ENCODE results near the gene COL23A1.

COL23A1 gene

DNA sequence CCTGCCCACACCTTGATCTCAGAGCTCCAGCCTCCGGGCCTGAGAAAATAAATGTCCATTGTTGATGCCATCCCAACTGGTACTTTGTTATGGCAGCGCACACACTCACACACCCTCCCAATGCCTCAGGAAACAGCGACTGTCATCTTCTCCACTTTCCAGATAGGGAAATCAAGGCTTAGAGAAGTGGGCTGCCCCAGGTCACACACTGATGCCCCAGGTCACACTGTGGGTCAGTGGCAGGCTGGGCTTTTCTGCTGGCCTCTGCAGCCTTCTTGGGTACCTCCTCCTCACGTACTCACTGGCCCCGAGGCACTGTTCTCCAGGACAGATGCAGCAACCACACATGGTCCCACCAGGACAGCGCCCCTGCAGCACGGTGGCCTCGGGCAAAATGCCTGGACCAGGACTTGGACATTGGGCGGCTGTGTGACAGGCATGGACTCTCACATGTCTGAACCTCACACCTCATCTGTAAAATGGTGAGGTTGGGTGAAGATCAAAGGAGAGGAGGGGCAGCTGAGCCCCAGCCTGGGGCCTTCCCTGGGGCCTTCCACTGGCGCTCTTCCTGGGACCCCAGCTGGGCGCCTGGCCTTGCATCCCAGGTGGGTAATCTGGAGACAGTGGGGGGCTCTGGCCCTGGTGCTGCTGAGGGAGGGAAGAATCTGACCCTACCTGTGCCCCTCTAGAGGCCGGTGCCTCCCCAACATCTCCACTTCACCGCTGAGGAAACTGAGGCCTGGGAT, 156.0 kb downstream of the COL23A1 start:
- Histone ChIP-seq H3K27me3 (no peaks in the 10 kb centered on the region), H3K27ac (no peak overlapping the region), H3K9me3 (no peaks in the 10 kb centered on the region), H3K36me3 (no peaks in the 10 kb centered on the region), H3K4me3 (ENCODE audit: low read depth in 1 of 2, low read length in 1 of 2) (no peak overlapping the region), H3K4me1 (ENCODE audit: control insufficient read depth in 1 of 2, insufficient read depth in 1 of 2, low read depth in 1 of 2, low read length in 1 of 2) (peaks cover 3 to 6% of the 10 kb centered on the region in 2 experiments)
- TF ChIP-seq, protein P1, sequence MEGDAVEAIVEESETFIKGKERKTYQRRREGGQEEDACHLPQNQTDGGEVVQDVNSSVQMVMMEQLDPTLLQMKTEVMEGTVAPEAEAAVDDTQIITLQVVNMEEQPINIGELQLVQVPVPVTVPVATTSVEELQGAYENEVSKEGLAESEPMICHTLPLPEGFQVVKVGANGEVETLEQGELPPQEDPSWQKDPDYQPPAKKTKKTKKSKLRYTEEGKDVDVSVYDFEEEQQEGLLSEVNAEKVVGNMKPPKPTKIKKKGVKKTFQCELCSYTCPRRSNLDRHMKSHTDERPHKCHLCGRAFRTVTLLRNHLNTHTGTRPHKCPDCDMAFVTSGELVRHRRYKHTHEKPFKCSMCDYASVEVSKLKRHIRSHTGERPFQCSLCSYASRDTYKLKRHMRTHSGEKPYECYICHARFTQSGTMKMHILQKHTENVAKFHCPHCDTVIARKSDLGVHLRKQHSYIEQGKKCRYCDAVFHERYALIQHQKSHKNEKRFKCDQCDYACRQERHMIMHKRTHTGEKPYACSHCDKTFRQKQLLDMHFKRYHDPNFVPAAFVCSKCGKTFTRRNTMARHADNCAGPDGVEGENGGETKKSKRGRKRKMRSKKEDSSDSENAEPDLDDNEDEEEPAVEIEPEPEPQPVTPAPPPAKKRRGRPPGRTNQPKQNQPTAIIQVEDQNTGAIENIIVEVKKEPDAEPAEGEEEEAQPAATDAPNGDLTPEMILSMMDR (IDR thresholded peaks at IDR 0.05), result no peak

DNA sequence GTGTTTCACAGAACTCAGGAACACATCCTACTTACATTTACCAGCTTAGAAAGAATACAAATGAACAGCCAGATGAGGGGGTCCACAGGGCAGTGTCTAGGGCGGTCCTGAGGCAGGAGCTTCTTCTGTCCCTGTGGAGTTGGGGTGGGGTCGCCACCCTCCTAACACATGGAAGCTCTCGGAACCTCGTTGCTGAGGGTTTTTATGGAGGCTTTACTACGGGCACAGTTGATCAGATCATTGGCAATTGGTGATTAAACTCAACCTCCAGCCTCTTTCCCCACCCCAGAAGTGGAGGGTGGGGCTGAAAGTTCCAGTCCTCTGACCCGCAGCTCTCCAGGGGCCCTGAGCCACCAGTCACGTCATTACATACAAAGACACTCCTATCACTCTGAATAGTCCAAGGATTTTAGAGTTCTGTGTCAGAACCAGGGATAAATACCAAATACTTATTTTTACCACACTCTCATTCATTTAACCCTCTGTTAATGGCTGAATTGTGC, 156.9 kb downstream of the COL23A1 start:
- Histone ChIP-seq H3K27ac (no peak overlapping the region), H3K4me1 (ENCODE audit: control insufficient read depth in 1 of 2, insufficient read depth in 1 of 2, low read depth in 1 of 2, low read length in 1 of 2) (peaks cover 3 to 8% of the 10 kb centered on the region in 2 experiments), H3K4me3 (ENCODE audit: low read depth in 1 of 2, low read length in 1 of 2) (no peak overlapping the region), H3K9me3 (no peaks in the 10 kb centered on the region), H3K27me3 (no peaks in the 10 kb centered on the region), H3K36me3 (no peaks in the 10 kb centered on the region)
- TF ChIP-seq, protein P1 (IDR thresholded peaks at IDR 0.05), result no peak

DNA sequence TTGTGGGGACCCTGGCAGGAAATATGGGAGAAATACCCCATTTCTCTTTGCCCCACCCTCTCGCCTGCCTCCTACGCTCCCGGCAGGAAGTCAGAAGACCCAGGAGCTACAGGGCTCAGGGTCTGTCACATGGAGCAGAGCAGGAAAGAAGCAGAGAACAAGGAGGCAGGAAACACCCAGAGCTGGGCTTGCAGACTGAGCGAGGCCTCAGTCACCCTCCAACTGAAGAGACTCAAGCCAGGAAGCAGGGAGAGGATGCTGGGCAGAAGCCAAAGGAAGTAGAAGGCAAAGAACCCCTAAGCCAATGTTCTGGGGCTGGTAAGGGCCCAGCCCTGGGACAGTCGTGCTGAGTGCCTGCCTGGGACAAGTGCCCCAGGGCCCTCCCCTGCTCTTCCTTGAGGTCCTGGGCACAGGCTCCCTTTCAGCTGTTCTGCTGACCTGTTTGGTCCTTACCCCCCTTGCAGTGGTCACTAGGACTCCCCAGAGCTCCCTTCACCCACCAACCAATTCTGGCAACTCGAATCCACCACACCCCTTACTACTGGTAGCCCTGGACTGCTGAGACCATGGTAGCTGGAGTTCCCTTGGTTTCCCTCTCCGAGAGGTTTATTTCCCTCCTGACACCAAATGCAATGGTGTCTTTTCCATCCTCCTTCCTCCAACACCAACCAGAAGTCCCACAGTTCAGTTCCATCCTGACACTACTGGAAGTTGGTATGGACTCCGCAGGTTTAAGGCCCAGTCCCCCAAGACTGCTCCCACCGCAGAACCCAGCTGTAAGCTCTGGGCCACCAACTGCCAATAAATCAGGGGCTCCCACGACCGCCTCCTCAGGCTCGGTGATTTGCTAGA, 157.5 kb downstream of the COL23A1 start:
- TF ChIP-seq, protein P1 (IDR thresholded peaks at IDR 0.05), result no peak
- peaks cover 3 to 8% of the 10 kb centered on the region in 2 experiments for H3K4me1 ChIP-seq (ENCODE audit: control insufficient read depth in 1 of 2, insufficient read depth in 1 of 2, low read depth in 1 of 2, low read length in 1 of 2)
- H3K4me3 ChIP-seq (ENCODE audit: low read depth in 1 of 2, low read length in 1 of 2), result no peak overlapping the region
- no peak overlapping the region for H3K27ac ChIP-seq
- H3K27me3 ChIP-seq, result no peaks in the 10 kb centered on the region
- no peaks in the 10 kb centered on the region for H3K9me3 ChIP-seq
- no peaks in the 10 kb centered on the region for H3K36me3 ChIP-seq

DNA sequence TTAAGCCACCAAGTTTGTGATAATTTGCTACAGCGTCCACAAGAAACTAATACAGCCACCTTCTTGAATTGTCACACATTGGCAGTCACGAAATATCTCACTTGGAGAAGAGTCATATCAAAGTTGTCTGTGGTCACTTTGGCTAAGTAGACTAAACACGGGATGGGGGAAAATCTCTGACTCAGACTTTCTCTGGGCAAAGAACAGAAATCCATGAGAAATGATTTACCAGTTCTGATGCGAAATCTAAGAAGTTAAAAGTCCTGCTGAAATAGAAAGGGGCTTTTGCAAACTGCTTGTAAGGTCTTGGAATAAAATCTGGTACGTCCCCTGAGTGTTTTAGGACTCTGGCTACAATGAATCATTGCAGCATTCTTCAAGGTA, 158.4 kb downstream of the COL23A1 start:
- no peaks in the 10 kb centered on the region for H3K36me3 ChIP-seq
- TF ChIP-seq, protein P1 (IDR thresholded peaks at IDR 0.05), result no peak
- no peaks in the 10 kb centered on the region for H3K27me3 ChIP-seq
- no peak overlapping the region for H3K27ac ChIP-seq
- H3K9me3 ChIP-seq, result no peaks in the 10 kb centered on the region
- H3K4me3 ChIP-seq (ENCODE audit: low read depth in 1 of 2, low read length in 1 of 2), result no peak overlapping the region
- H3K4me1 ChIP-seq (ENCODE audit: control insufficient read depth in 1 of 2, insufficient read depth in 1 of 2, low read depth in 1 of 2, low read length in 1 of 2), result peaks cover 3 to 8% of the 10 kb centered on the region in 2 experiments

DNA sequence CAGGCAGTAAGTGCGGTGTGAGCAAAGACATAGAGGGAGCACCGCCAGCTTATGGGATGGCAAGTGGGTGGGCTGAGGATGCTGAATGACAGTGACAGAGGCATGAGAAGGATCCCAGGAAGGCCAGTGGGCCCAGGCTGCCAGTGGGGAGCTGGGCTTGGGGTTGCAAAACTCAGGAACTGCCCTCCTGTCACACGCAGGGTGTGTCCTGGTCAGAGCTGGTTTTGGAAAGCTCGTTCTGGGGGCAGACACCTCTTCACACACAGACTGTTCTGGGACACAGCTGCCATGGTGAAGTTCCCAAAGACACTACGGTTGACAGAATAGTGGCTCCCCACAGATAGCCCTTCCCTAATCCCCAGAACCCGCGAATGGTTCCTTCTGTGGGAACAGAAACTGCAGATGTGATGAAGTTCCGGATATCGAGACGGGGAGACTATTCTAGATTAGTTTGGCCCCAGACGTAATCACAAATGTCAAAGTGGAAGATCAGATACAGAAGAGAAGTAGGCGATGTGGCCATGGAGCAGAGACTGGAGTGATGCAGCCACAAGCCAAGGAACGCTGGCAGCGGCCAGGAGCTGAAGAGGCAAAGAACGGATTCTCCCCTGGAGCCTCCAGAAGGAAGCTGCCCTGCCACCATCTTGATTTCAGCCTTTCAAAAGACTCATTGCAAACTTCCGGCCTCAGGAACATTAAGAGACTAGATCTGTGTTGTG, 159.0 kb downstream of the COL23A1 start:
- Histone ChIP-seq H3K27me3 (no peaks in the 10 kb centered on the region), H3K4me1 (ENCODE audit: control insufficient read depth in 1 of 2, insufficient read depth in 1 of 2, low read depth in 1 of 2, low read length in 1 of 2) (peaks cover 3 to 8% of the 10 kb centered on the region in 2 experiments), H3K36me3 (no peaks in the 10 kb centered on the region), H3K4me3 (ENCODE audit: low read depth in 1 of 2, low read length in 1 of 2) (no peak overlapping the region), H3K9me3 (no peaks in the 10 kb centered on the region), H3K27ac (no peak overlapping the region)
- TF ChIP-seq, protein P1 (IDR thresholded peaks at IDR 0.05), result no peak

Measured in neutrophil (primary cell).